H9 (cell line): Measurements from ENCODE around the gene GABBR2. TPM values are rescaled to one million over a fixed set of nuclear protein-coding genes. Genes with fewer than 3 reads are reported as not detected.

Source experiments
- DNase-seq: peaks from one replicate; pipeline ENCODE4 v3.0.0-alpha.2; 2017
- H2AFZ ChIP-seq: one replicate; pipeline ENCODE4 v1.6.1; 2013; ENCODE audit warnings: mild to moderate bottlenecking, low read length, control low read depth, moderate library complexity
- H2AK5ac ChIP-seq: 2 replicates; pipeline ENCODE4 v1.6.1; 2013; ENCODE audit warnings: low read length, control low read depth, mixed read lengths; ENCODE audit not compliant: insufficient read length
- H2BK120ac ChIP-seq: one replicate; pipeline ENCODE4 v1.6.1; 2013; ENCODE audit warnings: low read depth, mild to moderate bottlenecking, low read length, control low read depth, inconsistent platforms; ENCODE audit not compliant: poor library complexity, severe bottlenecking
- H2BK12ac ChIP-seq: 2 replicates; pipeline ENCODE4 v1.6.1; 2013; ENCODE audit warnings: low read length, control low read depth, mixed read lengths, low read depth; ENCODE audit not compliant: insufficient read length
- H2BK15ac ChIP-seq: 2 replicates; pipeline ENCODE4 v1.6.1; 2013; ENCODE audit warnings: low read depth, low read length, control low read depth
- H2BK20ac ChIP-seq: one replicate; pipeline ENCODE4 v1.6.1; 2013; ENCODE audit warnings: low read depth, mild to moderate bottlenecking, low read length, control low read depth, inconsistent platforms; ENCODE audit not compliant: poor library complexity, severe bottlenecking
- H2BK5ac ChIP-seq: 2 replicates; pipeline ENCODE4 v1.6.1; 2013; ENCODE audit warnings: low read length, control low read depth, mixed read lengths; ENCODE audit not compliant: insufficient read length
- H3K14ac ChIP-seq: 2 replicates; pipeline ENCODE4 v1.6.1; 2013; ENCODE audit warnings: low read length, control low read depth; ENCODE audit not compliant: insufficient read depth
- H3K18ac ChIP-seq: 2 replicates; pipeline ENCODE4 v1.6.1; 2013; ENCODE audit warnings: low read depth, mild to moderate bottlenecking, mixed read lengths, low read length, control low read depth; ENCODE audit not compliant: insufficient read length
- H3K23ac ChIP-seq: 2 replicates; pipeline ENCODE4 v1.6.1; 2013; ENCODE audit warnings: low read length, control low read depth, mixed read lengths, low read depth; ENCODE audit not compliant: insufficient read length
- H3K23me2 ChIP-seq: 2 replicates; pipeline ENCODE4 v1.6.1; 2013; ENCODE audit warnings: low read depth, mild to moderate bottlenecking, mixed read lengths, low read length, control low read depth; ENCODE audit not compliant: insufficient read length, poor library complexity, severe bottlenecking
- H3K27ac ChIP-seq: 2 replicates; pipeline ENCODE4 v1.5.1; 2013; ENCODE audit warnings: low read length, control low read depth, mixed read lengths, low read depth; ENCODE audit not compliant: insufficient read length
- H3K27me3 ChIP-seq: 2 replicates; pipeline ENCODE4 v1.6.1; 2013; ENCODE audit warnings: low read length, control low read depth, inconsistent platforms; ENCODE audit not compliant: insufficient read depth
- H3K4ac ChIP-seq: 2 replicates; pipeline ENCODE4 v1.6.1; 2013; ENCODE audit warnings: low read depth, mild to moderate bottlenecking, control low read depth, inconsistent platforms, low read length, moderate library complexity
- H3K4me1 ChIP-seq: 2 replicates; pipeline ENCODE4 v1.6.1; 2013; ENCODE audit warnings: low read length, control low read depth, inconsistent platforms; ENCODE audit not compliant: insufficient read depth
- H3K4me2 ChIP-seq: 2 replicates; pipeline ENCODE4 v1.6.1; 2013; ENCODE audit warnings: low read length, control low read depth, mixed read lengths; ENCODE audit not compliant: insufficient read length, insufficient read depth
- H3K56ac ChIP-seq: 2 replicates; pipeline ENCODE4 v1.6.1; 2013; ENCODE audit warnings: low read depth, mild to moderate bottlenecking, mixed read lengths, low read length, control low read depth; ENCODE audit not compliant: insufficient read length
- H3K79me1 ChIP-seq: 2 replicates; pipeline ENCODE4 v1.6.1; 2013; ENCODE audit warnings: low read depth, mild to moderate bottlenecking, moderate library complexity, low read length, control low read depth, inconsistent platforms; ENCODE audit not compliant: insufficient read depth, poor library complexity, severe bottlenecking
- H3K79me2 ChIP-seq: 2 replicates; pipeline ENCODE4 v1.6.1; 2013; ENCODE audit warnings: low read length, control low read depth, inconsistent platforms; ENCODE audit not compliant: insufficient read depth
- H3K9ac ChIP-seq: 2 replicates; pipeline ENCODE4 v1.6.1; 2013; ENCODE audit warnings: low read length, control low read depth, mixed read lengths; ENCODE audit not compliant: insufficient read length; ENCODE audit errors: extremely low read depth
- H3K9me3 ChIP-seq: one replicate; pipeline ENCODE4 v1.6.1; 2013; ENCODE audit warnings: low read depth, low read length, inconsistent platforms; ENCODE audit not compliant: control insufficient read depth
- H3T11ph ChIP-seq: one replicate; pipeline ENCODE4 v1.6.1; 2013; ENCODE audit warnings: mild to moderate bottlenecking, low read length, control low read depth, inconsistent platforms
- H4K20me1 ChIP-seq: one replicate; pipeline ENCODE4 v1.6.1; 2013; ENCODE audit not compliant: control insufficient read depth, insufficient read length, insufficient read depth
- H4K5ac ChIP-seq: 2 replicates; pipeline ENCODE4 v1.6.1; 2013; ENCODE audit warnings: low read depth, mild to moderate bottlenecking, mixed read lengths, low read length, control low read depth; ENCODE audit not compliant: insufficient read length
- H4K8ac ChIP-seq: replicated peaks from 2 replicates; pipeline ENCODE4 v1.6.1; 2013; ENCODE audit warnings: low read length, control low read depth, mixed read lengths, low read depth; ENCODE audit not compliant: insufficient read length
- H4K91ac ChIP-seq: 2 replicates; pipeline ENCODE4 v1.6.1; 2013; ENCODE audit warnings: low read depth, mild to moderate bottlenecking, moderate library complexity, mixed read lengths, low read length, control low read depth; ENCODE audit not compliant: insufficient read length
- H3K27ac Mint-ChIP-seq, 3 experiments: 2 replicates in 2 of 3; 3 replicates in 1 of 3; pipeline ENCODE4 v1.8.0; 2020 to 2021; ENCODE audit warnings: mixed read lengths in 3 of 3, mild to moderate bottlenecking in 1 of 3, moderate library complexity in 1 of 3
- H3K27me3 Mint-ChIP-seq: 2 replicates; pipeline ENCODE4 v1.8.0; 2021; ENCODE audit warnings: low read depth, mild to moderate bottlenecking, moderate library complexity, mixed read lengths
- H3K36me3 Mint-ChIP-seq, 3 experiments: 2 replicates in 2 of 3; 3 replicates in 1 of 3; pipeline ENCODE4 v1.8.0; 2020 to 2021; ENCODE audit warnings: low read depth in 3 of 3, mixed read lengths in 3 of 3; ENCODE audit not compliant: insufficient read depth in 1 of 3
- H3K4me1 Mint-ChIP-seq, 2 experiments: 2 replicates each; pipeline ENCODE4 v1.8.0; 2020; ENCODE audit warnings: mixed read lengths in 2 of 2
- H3K4me3 Mint-ChIP-seq, 2 experiments: 2 replicates in 1 of 2; 3 replicates in 1 of 2; pipeline ENCODE4 v1.8.0; 2020 to 2021; ENCODE audit warnings: mild to moderate bottlenecking in 2 of 2, mixed read lengths in 2 of 2, moderate library complexity in 1 of 2
- H3K9me3 Mint-ChIP-seq, 2 experiments: 2 replicates in 1 of 2; 3 replicates in 1 of 2; pipeline ENCODE4 v1.8.0; 2020; ENCODE audit warnings: mild to moderate bottlenecking in 2 of 2, mixed read lengths in 2 of 2, moderate library complexity in 1 of 2
- CTCF ChIP-seq: fragments of 200-600 bp; sonication (generic); conservative IDR thresholded peaks from 3 replicates; pipeline ENCODE4 v1.8.0; 2021; ENCODE audit warnings: antibody characterized with exemption, mild to moderate bottlenecking
- WGBS: extraction: QIAGEN DNeasy Blood & Tissue Kit; methylation state at CpG from one replicate; pipeline ENCODE4 v1.1.7; 2013; ENCODE audit warnings: missing lambda C conversion rate, low lambda C conversion rate, mixed read lengths; ENCODE audit not compliant: insufficient read length; ENCODE audit errors: extremely low coverage; 5-methylcytosine and 5-hydroxymethylcytosine counted together
- total RNA-seq: library from RNA; stranded (reverse); gene quantifications from 2 replicates; pipeline ENCODE4 v1.2.1, GENCODE V29; 2021

Gene GABBR2
- total RNA-seq, 1 experiment from 2014 or later: 0.66 TPM

GRCh38 chr9:98568909-98569469 lies 139.7 kb downstream of the GABBR2 start:
- Histone ChIP-seq H4K8ac (no peak overlapping the region), H3K4me2 (no peak overlapping the region), H3K56ac (no peak overlapping the region), H3K4ac (no peak overlapping the region), H3K9ac (no peak overlapping the region), H4K91ac (no peak overlapping the region), H3K4me1 (no peaks in the 10 kb centered on the region), H2BK120ac (no peak overlapping the region), H3K79me2 (no peaks in the 10 kb centered on the region), H4K5ac (no peak overlapping the region), H3K23me2 (no peaks in the 10 kb centered on the region), H3K79me1 (no peaks in the 10 kb centered on the region), H3K9me3 (no peaks in the 10 kb centered on the region), H2AK5ac (no peak overlapping the region), H3K27ac (no peak overlapping the region), H2BK15ac (no peak overlapping the region), H2AFZ (no peak overlapping the region), H3T11ph (no peak overlapping the region), H2BK20ac (no peak overlapping the region), H4K20me1 (no peaks in the 10 kb centered on the region), H3K18ac (no peak overlapping the region), H2BK5ac (no peak overlapping the region), H3K23ac (no peak overlapping the region), H3K27me3 (no peaks in the 10 kb centered on the region), H2BK12ac (no peak overlapping the region), H3K14ac (no peak overlapping the region)
- Mint-ChIP-seq H3K4me1 (peaks cover 0 to 5% of the 10 kb centered on the region in 2 experiments; a peak in 1 of 4 replicates), H3K36me3 (no peaks in the 10 kb centered on the region), H3K27ac (no peak overlapping the region; a peak in 1 of 7 replicates), H3K9me3 (no peaks in the 10 kb centered on the region), H3K27me3 (peaks cover 2% of the 10 kb centered on the region), H3K4me3 (no peak overlapping the region)
- no peak for DNase-seq
- no CpG with 5 or more reads among the region's 6 CpGs for WGBS
- no peak for TF ChIP-seq CTCF
